SK-N-SH treated with all-trans-retinoic acid at 6 μM for 48 hours (cell line): ENCODE measurements around the gene FRMD1.

ENCODE experiments used
- ATAC-seq: fragments of 200-7000 bp; cut with Tn5 transposase; 3 replicates; pipeline ENCODE4 v1.9.1; 2020; ENCODE audit warnings: mild to moderate bottlenecking, moderate library complexity
- ARNTL ChIP-seq: fragments of 450-650 bp; formaldehyde crosslinking; IDR thresholded peaks from 2 replicates; pipeline ENCODE4 v1.5.0; 2020; ENCODE audit warnings: low read depth, mild to moderate bottlenecking, moderate library complexity, borderline replicate concordance
- CREB5 ChIP-seq: fragments of 250-450 bp; sonication (Bioruptor Pico); IDR thresholded peaks from 2 replicates; pipeline ENCODE4 v1.5.1; 2020; ENCODE audit warnings: low read depth, mild to moderate bottlenecking, moderate library complexity
- CSDC2 ChIP-seq: fragments of 250-450 bp; sonication (Bioruptor Pico); IDR thresholded peaks from 2 replicates; pipeline ENCODE4 v1.5.0; 2020; ENCODE audit warnings: mild to moderate bottlenecking, moderate library complexity
- CSRNP3 ChIP-seq: fragments of 250-450 bp; sonication (Bioruptor Pico); IDR thresholded peaks from 2 replicates; pipeline ENCODE4 v1.5.1; 2021; ENCODE audit warnings: mild to moderate bottlenecking, moderate library complexity
- ESRRG ChIP-seq: fragments of 250-450 bp; sonication (Bioruptor Pico); IDR thresholded peaks from 2 replicates; pipeline ENCODE4 v1.6.1; 2021; ENCODE audit warnings: mild to moderate bottlenecking
- GLIS3 ChIP-seq: fragments of 250-450 bp; sonication (Bioruptor Pico); IDR thresholded peaks from 2 replicates; pipeline ENCODE4 v1.5.0; 2020; ENCODE audit warnings: mild to moderate bottlenecking, moderate library complexity
- ISL1 ChIP-seq: fragments of 250-450 bp; sonication (Bioruptor Pico); IDR thresholded peaks from 2 replicates; pipeline ENCODE4 v2.1.2; 2022; ENCODE audit warnings: mild to moderate bottlenecking, moderate library complexity
- OSR1 ChIP-seq: fragments of 250-450 bp; sonication (Bioruptor Pico); IDR thresholded peaks from 2 replicates; pipeline ENCODE4 v1.8.0; 2022; ENCODE audit warnings: moderate library complexity, mild to moderate bottlenecking, inconsistent platforms
- PATZ1 ChIP-seq: fragments of 250-450 bp; sonication (Bioruptor Pico); IDR thresholded peaks from 2 replicates; pipeline ENCODE4 v1.8.0; 2020; ENCODE audit warnings: mild to moderate bottlenecking, moderate library complexity, borderline replicate concordance
- POU6F1 ChIP-seq: fragments of 250-450 bp; sonication (Bioruptor Pico); IDR thresholded peaks from 2 replicates; pipeline ENCODE4 v1.8.0; 2021; ENCODE audit warnings: low read depth, mild to moderate bottlenecking, moderate library complexity, borderline replicate concordance
- RARB ChIP-seq: fragments of 250-450 bp; sonication (Bioruptor Pico); IDR thresholded peaks from 2 replicates; pipeline ENCODE4 v1.8.0; 2021; ENCODE audit warnings: mild to moderate bottlenecking, moderate library complexity
- SNAI2 ChIP-seq: fragments of 250-450 bp; sonication (Bioruptor Pico); IDR thresholded peaks from 2 replicates; pipeline ENCODE4 v1.5.0; 2020; ENCODE audit warnings: mild to moderate bottlenecking, moderate library complexity
- TCF4 ChIP-seq: fragments of 250-450 bp; sonication (Bioruptor Pico); IDR thresholded peaks from 2 replicates; pipeline ENCODE4 v1.8.0; 2021; ENCODE audit warnings: mild to moderate bottlenecking, moderate library complexity, borderline replicate concordance
- TSHZ2 ChIP-seq: fragments of 250-450 bp; sonication (Bioruptor Pico); IDR thresholded peaks from 2 replicates; pipeline ENCODE4 v1.5.0; 2020; ENCODE audit warnings: mild to moderate bottlenecking, moderate library complexity
- ZFP3 ChIP-seq: fragments of 250-450 bp; sonication (Bioruptor Pico); IDR thresholded peaks from 2 replicates; pipeline ENCODE4 v1.5.0; 2020; ENCODE audit warnings: mild to moderate bottlenecking, moderate library complexity
- ZFP30 ChIP-seq: fragments of 450-650 bp; formaldehyde crosslinking; IDR thresholded peaks from 2 replicates; pipeline ENCODE4 v1.5.0; 2022; ENCODE audit warnings: mild to moderate bottlenecking, moderate library complexity
- ZNF565 ChIP-seq: fragments of 450-650 bp; formaldehyde crosslinking; conservative IDR thresholded peaks from 2 replicates; pipeline ENCODE4 v1.5.0; 2020; ENCODE audit warnings: low read depth, mild to moderate bottlenecking, moderate library complexity
- ZNF70 ChIP-seq: fragments of 450-650 bp; formaldehyde crosslinking; IDR thresholded peaks from 2 replicates; pipeline ENCODE4 v1.5.0; 2020; ENCODE audit warnings: mild to moderate bottlenecking, moderate library complexity
- ZNF8 ChIP-seq: fragments of 450-650 bp; formaldehyde crosslinking; IDR thresholded peaks from 2 replicates; pipeline ENCODE4 v1.5.0; 2020; ENCODE audit warnings: mild to moderate bottlenecking, moderate library complexity

Gene FRMD1

GRCh38 chr6:168086066-168086465 is 7.1 kb upstream of the FRMD1 start:
- no peak for TF ChIP-seq POU6F1 (CRISPR knock-in tag)
- no peak for TF ChIP-seq ESRRG
- no peak for TF ChIP-seq ZNF70 (CRISPR knock-in tag)
- TF ChIP-seq CSDC2 (CRISPR knock-in tag) = no peak
- TF ChIP-seq TSHZ2 = no peak
- TF ChIP-seq RARB (CRISPR knock-in tag) = no peak
- TF ChIP-seq OSR1 (CRISPR knock-in tag) = no peak
- TF ChIP-seq CREB5 (CRISPR knock-in tag) = no peak
- TF ChIP-seq SNAI2 = no peak
- no peak for TF ChIP-seq ZFP30
- TF ChIP-seq ZFP3 (CRISPR knock-in tag) = no peak
- no peak for TF ChIP-seq ISL1
- TF ChIP-seq PATZ1 = no peak
- ATAC-seq = no peak

GRCh38 chr6:168084465-168085160 is 5.6 kb upstream of the FRMD1 start:
- TF ChIP-seq ISL1 (no peak), ESRRG (no peak), OSR1 (CRISPR knock-in tag) (no peak), CSRNP3 (CRISPR knock-in tag) (no peak), CSDC2 (CRISPR knock-in tag) (no peak), TSHZ2 (no peak), GLIS3 (CRISPR knock-in tag) (no peak), ZNF565 (CRISPR knock-in tag) (no peak), ZNF8 (CRISPR knock-in tag) (no peak), ZNF70 (CRISPR knock-in tag) (no peak), TCF4 (CRISPR knock-in tag) (no peak), ARNTL (CRISPR knock-in tag) (no peak)
- TF ChIP-seq, all 23 proteins: peak for 0
- ATAC-seq = no peak
